Smooth muscle cell (in vitro differentiated cells): ENCODE data around the gene IZUMO1R. TPM values are rescaled to one million over a fixed set of nuclear protein-coding genes. Genes with fewer than 3 reads are reported as not detected.

ENCODE experiments used
- DNase-seq: peaks from one replicate; lab custom pipeline; 2025; ENCODE audit not compliant: unreplicated experiment; lab: John Stamatoyannopoulos, UW
- H2AFZ ChIP-seq: fragments of 200-600 bp; sonication (generic); 2 replicates; pipeline ENCODE4 v1.6.0; 2016; ENCODE audit warnings: antibody characterized with exemption, low read depth, mild to moderate bottlenecking
- H3F3A ChIP-seq: fragments of 200-600 bp; sonication (generic); 2 replicates; pipeline ENCODE4 v1.6.0; 2017; ENCODE audit warnings: antibody characterized with exemption, low read depth
- H3K27ac ChIP-seq: fragments of 200-600 bp; sonication (generic); 2 replicates; pipeline ENCODE4 v1.5.1; 2016; ENCODE audit warnings: low read depth, mild to moderate bottlenecking
- H3K27me3 ChIP-seq: fragments of 200-600 bp; sonication (generic); 2 replicates; pipeline ENCODE4 v1.6.1; 2016; ENCODE audit warnings: low read depth, mild to moderate bottlenecking
- H3K36me3 ChIP-seq: fragments of 200-600 bp; sonication (generic); 2 replicates; pipeline ENCODE4 v1.5.1; 2016; ENCODE audit warnings: low read depth
- H3K4me1 ChIP-seq: fragments of 200-600 bp; sonication (generic); 2 replicates; pipeline ENCODE4 v1.5.1; 2016; ENCODE audit warnings: low read depth
- H3K4me2 ChIP-seq: fragments of 200-600 bp; sonication (generic); 2 replicates; pipeline ENCODE4 v1.6.0; 2016; ENCODE audit warnings: mild to moderate bottlenecking
- H3K4me3 ChIP-seq: fragments of 200-600 bp; sonication (generic); 2 replicates; pipeline ENCODE4 v1.5.1; 2016; ENCODE audit warnings: mild to moderate bottlenecking
- H3K79me2 ChIP-seq: fragments of 200-600 bp; sonication (generic); 2 replicates; pipeline ENCODE4 v1.6.0; 2016; ENCODE audit warnings: low read depth, mild to moderate bottlenecking
- H3K9ac ChIP-seq: fragments of 200-600 bp; sonication (generic); 2 replicates; pipeline ENCODE4 v1.6.0; 2016; ENCODE audit warnings: low read depth
- H3K9me3 ChIP-seq: fragments of 200-600 bp; sonication (generic); replicated peaks from 2 replicates; pipeline ENCODE4 v1.5.1; 2016; ENCODE audit warnings: low read depth
- H4K20me1 ChIP-seq: fragments of 200-600 bp; sonication (generic); 2 replicates; pipeline ENCODE4 v1.6.0; 2016; ENCODE audit warnings: low read depth
- WGBS: methylation state at CpG from one replicate; pipeline ENCODE4 v1.1.7; 2016; ENCODE audit warnings: low lambda C conversion rate; 5-methylcytosine and 5-hydroxymethylcytosine counted together
- polyA plus RNA-seq: library from polyadenylated mRNA; unstranded; fragments of >200 nt; fragmentation: Nextera tagmentation; extraction: Ambion mirVana; gene quantifications from 2 replicates; pipeline ENCODE4 v1.2.1, GENCODE V29; 2016
- total RNA-seq: library from RNA; depleted of rRNA; stranded (reverse); fragments of >200 nt; gene quantifications from 2 replicates; pipeline ENCODE4 v1.2.3, GENCODE V29; 2014
- TF ChIP-seq, protein P1 (sequence below): fragments of 200-600 bp; sonication (generic); IDR thresholded peaks from 2 replicates; pipeline ENCODE4 v1.5.1; 2017; ENCODE audit warnings: borderline replicate concordance, mild to moderate bottlenecking, antibody characterized with exemption; ENCODE audit not compliant: insufficient read depth, poor library complexity, severe bottlenecking

IZUMO1R gene
- total and polyA plus RNA-seq, 2 experiments from 2014 or later, result not detected

DNA sequence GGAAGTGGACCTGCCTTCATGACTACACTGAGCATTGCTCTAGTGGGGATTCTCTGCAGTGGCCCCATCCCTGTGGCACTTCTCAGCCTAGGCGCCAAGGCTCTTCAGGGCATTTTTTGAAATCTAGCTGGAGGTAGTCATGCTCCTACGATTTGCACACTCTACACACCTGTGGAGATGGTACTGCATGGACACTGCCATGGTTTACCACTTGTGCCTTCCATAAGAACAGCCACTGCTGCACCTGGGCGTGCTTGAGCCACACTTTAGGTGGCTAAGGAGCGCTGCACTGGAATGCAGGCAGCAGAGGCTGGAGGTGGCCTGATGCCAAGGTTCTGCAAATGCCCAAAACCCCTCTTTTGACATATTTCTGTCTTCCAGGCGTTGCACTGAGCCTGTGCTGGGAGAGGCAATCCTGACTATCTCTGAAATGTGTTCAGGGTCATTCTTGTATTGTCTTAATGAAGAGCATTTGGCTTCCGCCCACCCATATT, 24.3 kb downstream of the IZUMO1R start:
- Histone ChIP-seq H3F3A (no peaks in the 10 kb centered on the region), H4K20me1 (no peaks in the 10 kb centered on the region), H3K27me3 (no peaks in the 10 kb centered on the region), H3K36me3 (no peaks in the 10 kb centered on the region), H3K4me1 (no peaks in the 10 kb centered on the region), H3K4me2 (no peak overlapping the region), H3K27ac (no peak overlapping the region), H3K9ac (no peak overlapping the region), H3K4me3 (no peak overlapping the region), H2AFZ (no peak overlapping the region), H3K79me2 (no peaks in the 10 kb centered on the region), H3K9me3 (no peaks in the 10 kb centered on the region)
- WGBS, result 94% methylated on average over 6 of the region's 6 CpGs
- TF ChIP-seq, protein P1, sequence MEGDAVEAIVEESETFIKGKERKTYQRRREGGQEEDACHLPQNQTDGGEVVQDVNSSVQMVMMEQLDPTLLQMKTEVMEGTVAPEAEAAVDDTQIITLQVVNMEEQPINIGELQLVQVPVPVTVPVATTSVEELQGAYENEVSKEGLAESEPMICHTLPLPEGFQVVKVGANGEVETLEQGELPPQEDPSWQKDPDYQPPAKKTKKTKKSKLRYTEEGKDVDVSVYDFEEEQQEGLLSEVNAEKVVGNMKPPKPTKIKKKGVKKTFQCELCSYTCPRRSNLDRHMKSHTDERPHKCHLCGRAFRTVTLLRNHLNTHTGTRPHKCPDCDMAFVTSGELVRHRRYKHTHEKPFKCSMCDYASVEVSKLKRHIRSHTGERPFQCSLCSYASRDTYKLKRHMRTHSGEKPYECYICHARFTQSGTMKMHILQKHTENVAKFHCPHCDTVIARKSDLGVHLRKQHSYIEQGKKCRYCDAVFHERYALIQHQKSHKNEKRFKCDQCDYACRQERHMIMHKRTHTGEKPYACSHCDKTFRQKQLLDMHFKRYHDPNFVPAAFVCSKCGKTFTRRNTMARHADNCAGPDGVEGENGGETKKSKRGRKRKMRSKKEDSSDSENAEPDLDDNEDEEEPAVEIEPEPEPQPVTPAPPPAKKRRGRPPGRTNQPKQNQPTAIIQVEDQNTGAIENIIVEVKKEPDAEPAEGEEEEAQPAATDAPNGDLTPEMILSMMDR, result no peak
- no peak for DNase-seq

DNA sequence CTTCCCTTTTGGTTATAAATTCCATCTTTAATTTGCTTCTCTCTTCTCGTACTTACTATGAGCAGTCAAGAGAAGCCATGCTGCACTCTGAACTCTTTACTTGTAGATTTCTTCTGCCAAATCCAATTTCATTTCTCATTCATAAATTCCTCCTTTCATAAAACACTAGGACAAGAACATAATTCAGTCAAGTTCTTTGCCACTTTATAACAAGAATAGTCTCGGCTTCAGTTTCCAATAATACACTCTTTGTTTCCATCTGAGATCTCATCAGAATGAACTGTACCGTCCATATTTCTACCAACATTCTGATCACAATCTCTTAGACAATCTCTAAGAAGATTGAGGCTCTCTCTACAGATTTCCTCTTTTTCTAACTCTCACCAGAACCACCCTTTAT, 25.1 kb downstream of the IZUMO1R start:
- TF ChIP-seq, protein P1, result no peak
- no peak overlapping the region for H3K4me2 ChIP-seq
- no peaks in the 10 kb centered on the region for H3K36me3 ChIP-seq
- H3F3A ChIP-seq, result no peaks in the 10 kb centered on the region
- H3K9me3 ChIP-seq, result no peaks in the 10 kb centered on the region
- DNase-seq, result no peak
- no peak overlapping the region for H3K9ac ChIP-seq
- no peaks in the 10 kb centered on the region for H3K4me1 ChIP-seq
- H2AFZ ChIP-seq, result no peak overlapping the region
- H3K27ac ChIP-seq, result no peak overlapping the region
- no peaks in the 10 kb centered on the region for H4K20me1 ChIP-seq
- H3K79me2 ChIP-seq, result no peaks in the 10 kb centered on the region
- 90% methylated on average over 3 of the region's 3 CpGs for WGBS
- no peak overlapping the region for H3K4me3 ChIP-seq
- no peaks in the 10 kb centered on the region for H3K27me3 ChIP-seq

DNA sequence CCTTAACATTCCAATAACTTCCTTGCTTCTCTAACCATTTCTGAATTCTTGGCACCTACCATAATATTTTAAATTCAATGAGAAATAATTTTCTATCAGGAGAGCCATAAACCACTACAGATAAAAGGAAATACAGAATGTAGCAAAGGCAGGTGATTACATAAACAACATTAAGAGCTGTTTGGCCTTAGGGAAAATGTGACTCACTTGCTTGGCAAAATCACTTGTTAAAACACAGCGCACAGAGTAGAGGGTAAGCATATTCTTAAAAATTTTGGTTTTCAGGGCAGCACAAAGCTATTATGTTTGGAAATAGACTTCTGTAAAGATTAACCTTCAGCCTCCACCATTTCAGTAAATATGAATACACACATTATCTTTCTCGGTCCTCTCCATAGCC, 26.4 kb downstream of the IZUMO1R start:
- TF ChIP-seq, protein P1, result no peak
- no peak for DNase-seq
- Histone ChIP-seq H4K20me1 (no peaks in the 10 kb centered on the region), H3K9me3 (no peaks in the 10 kb centered on the region), H3K4me2 (no peak overlapping the region), H3K4me3 (no peak overlapping the region), H3K79me2 (no peaks in the 10 kb centered on the region), H3K36me3 (no peaks in the 10 kb centered on the region), H3K27ac (no peak overlapping the region), H2AFZ (no peak overlapping the region), H3K4me1 (no peaks in the 10 kb centered on the region), H3K27me3 (no peaks in the 10 kb centered on the region), H3K9ac (no peak overlapping the region), H3F3A (no peaks in the 10 kb centered on the region)
- WGBS, result 74% methylated on average over 2 of the region's 2 CpGs

DNA sequence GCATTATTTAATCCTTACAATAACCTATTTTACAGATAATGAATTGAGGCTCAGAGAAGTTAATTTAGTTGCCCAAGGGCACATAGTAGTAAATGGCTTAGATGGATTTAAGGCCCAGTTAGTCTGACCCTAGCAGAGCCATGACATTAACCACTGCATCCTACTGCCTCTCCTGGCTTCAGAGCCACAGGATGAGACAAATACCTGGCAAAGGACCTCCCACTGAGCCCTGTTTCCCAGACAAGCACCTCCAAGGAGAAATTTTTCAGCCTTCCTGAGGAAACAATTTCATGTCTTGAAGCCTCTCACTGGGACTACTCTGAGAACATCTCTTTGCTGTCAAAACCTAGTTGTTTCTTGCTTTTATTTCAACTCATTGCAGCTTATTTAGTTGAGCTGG, 28.4 kb downstream of the IZUMO1R start:
- H3K4me3 ChIP-seq, result no peak overlapping the region
- no peaks in the 10 kb centered on the region for H3K4me1 ChIP-seq
- no peak overlapping the region for H2AFZ ChIP-seq
- H3K4me2 ChIP-seq, result no peak overlapping the region
- H3K27ac ChIP-seq, result no peak overlapping the region
- H3F3A ChIP-seq, result no peaks in the 10 kb centered on the region
- no peak overlapping the region for H3K9ac ChIP-seq
- no peaks in the 10 kb centered on the region for H4K20me1 ChIP-seq
- H3K27me3 ChIP-seq, result no peaks in the 10 kb centered on the region
- no peaks in the 10 kb centered on the region for H3K36me3 ChIP-seq
- no peaks in the 10 kb centered on the region for H3K9me3 ChIP-seq
- no peak for DNase-seq
- H3K79me2 ChIP-seq, result no peaks in the 10 kb centered on the region
- TF ChIP-seq, protein P1, result no peak
